Umbilical cord (tissue), 2 donors: Measurements from ENCODE around the gene NIP7. TPM values are rescaled to one million over a fixed set of nuclear protein-coding genes. Genes with fewer than 3 reads are reported as not detected.
A peak's percentile ranks its signal among the peaks of the same experiment; 100 is the strongest.

Source experiments
- DNase-seq: peaks from one replicate; pipeline ENCODE4 v3.0.0-alpha.2; 2015; ENCODE audit warnings: low spot score
- total RNA-seq: library from RNA; depleted of rRNA; stranded (reverse); fragments of >200 nt; gene quantifications from one replicate; pipeline ENCODE4 v1.2.3, GENCODE V29; 2014; ENCODE audit warnings: low replicate concordance; ENCODE audit not compliant: insufficient read depth

The NIP7 gene
- total RNA-seq, 1 donor from 2014 or later: 12.5 TPM

GRCh38 chr16:69318911-69319289 is 20.7 kb upstream of the NIP7 start:
- DNase-seq: no peak

GRCh38 chr16:69319381-69319780 is 20.2 kb upstream of the NIP7 start:
- no peak for DNase-seq

- no peak for DNase-seq
These were observed 19.5 kb upstream of the NIP7 start for GRCh38 chr16:69319826-69320739.

DNA sequence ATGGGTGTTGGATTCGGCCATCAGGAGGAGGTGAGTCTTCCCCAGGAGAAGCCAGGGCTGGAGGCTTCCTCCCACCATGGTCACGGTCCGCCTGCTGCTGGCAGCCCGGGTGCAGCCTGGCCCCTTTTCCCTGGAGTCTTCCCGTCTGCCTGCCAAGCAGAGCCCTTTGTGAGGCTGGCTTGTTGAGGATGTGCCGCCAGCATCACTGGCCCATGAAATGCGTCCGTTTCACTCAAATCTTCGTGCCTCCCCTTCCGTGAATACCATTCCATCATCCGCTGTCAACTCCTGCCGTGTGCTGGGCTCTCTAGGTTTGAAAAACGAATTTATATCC is 18.9 kb upstream of the NIP7 start:
- DNase-seq: no peak

DNA sequence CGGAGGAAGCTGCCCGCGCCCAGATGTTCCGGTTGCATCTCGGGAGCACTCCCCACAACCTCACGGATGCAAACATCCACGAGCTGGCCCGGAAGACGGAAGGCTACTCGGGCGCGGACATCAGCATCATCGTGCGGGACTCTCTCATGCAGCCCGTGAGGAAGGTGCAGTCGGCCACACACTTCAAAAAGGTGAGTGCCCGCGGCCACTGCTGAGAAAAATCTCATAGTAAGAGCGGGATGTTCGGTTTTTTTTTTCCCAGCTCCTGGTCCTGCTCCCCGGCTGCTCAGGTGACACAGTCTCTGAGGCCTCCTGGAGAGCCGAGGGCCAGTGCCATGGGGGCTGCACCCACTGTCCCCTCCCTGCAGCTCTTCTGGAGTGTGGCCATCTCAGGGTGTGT is 18.5 kb upstream of the NIP7 start:
- DNase-seq: no peak

DNA sequence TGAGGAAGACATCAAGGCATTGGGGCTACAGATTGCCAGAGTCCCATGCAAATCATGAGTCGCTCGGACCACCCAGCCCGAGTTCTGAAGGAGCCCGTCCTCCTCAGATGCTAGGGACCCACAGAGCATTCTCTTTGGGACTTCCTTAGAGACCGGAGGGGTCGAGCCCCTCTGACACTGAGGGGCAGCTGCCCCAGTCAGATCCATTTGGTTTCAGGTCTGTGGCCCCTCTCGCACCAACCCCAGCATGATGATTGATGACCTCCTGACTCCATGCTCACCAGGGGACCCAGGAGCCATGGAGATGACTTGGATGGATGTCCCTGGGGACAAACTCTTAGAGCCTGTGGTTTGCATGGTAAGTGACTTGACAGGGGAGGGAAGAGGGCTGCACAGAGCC is 17.2 kb upstream of the NIP7 start:
- no peak for DNase-seq

DNA sequence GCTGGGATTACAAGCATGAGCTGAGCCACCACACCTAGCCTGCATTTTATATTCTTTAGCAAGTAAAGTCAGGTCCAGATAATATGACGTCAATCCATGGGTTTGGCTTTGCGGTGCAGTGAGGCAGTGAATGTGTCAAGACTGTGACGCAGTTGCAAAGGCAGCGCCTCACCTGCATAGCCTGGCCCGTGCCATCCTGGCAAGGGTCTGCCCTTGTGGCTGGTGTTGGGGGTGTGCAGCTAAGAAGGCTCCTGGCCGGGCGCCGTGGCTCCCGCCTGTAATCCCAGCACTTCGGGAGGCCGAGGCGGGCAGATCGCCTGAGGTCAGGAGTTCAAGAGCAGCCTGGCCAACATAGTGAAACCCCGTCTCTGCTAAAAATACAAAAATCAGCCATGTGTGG is 16.2 kb upstream of the NIP7 start:
- no peak for DNase-seq

- peak; percentile 17 for DNase-seq
These were observed 15.5 kb upstream of the NIP7 start for GRCh38 chr16:69324013-69324531.

DNA sequence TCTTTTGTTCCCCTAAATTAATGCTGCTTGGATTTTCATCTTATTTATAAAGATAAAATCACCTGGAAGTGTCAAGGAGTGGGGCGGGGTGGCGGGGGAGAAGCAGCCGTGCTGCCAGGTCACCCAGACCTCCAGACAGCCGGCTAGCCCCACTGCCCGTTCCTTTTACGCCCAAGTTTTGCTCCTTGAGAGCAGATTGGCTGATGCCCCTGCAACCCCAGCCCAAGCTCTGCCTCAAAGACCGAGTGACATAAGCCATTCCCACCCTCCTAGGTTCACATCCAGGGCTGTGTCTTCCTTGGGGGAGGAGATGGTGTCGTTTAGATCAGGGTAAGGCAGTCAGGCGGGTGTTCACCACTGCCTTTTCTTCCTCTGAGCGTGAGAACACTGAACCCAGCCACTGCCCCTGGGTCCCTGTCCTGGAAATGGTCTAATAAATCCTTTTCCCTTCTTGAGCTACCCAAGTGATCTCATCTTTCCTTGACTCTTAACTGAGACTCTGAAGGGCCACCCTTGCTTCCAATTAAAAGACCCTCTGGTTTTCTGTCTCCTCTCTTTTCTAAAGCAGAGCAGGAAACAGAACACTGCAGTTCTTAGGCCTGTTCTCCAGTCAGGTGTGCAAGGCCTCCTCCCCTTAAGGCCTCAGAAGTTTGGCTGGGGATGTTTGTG is 14.9 kb upstream of the NIP7 start:
- no peak for DNase-seq

- DNase-seq: no peak
These were observed 13.8 kb upstream of the NIP7 start for GRCh38 chr16:69325784-69326171.

GRCh38 chr16:69326172-69326873 is 13.2 kb upstream of the NIP7 start:
- DNase-seq: no peak

DNA sequence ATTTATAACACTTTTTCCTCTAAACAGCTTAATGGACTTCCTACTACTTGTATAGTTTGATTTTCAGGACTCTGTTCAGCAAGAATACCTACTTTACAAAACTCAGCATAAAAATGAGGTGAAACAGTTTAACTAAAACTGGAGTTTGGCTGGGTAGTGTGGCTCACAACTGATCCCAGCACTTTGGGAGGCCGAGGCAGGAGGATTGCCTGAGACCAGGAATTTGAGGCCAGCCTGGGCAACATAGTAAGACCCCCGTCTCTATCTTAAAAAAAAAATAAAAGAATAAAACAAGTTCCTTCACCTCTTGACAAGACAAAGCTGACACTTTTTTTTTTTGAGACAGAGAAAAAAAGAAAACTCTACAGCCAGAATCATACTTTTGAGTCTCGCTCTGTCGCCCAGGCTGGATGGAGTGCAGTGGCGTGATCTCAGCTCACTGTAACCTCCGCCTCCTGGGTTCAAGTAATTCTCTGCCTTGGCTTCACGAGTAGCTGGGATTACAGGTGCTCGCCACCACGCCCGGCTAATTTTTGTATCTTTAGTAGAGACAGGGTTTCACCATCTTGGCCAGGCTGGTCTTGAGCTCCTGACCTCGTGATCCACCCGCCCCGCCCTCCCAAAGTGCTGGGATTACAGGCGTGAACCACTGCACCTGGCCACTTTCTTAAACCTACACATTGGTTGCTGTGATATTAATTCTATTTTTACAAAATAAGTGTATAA is 11.8 kb upstream of the NIP7 start:
- DNase-seq: no peak

DNA sequence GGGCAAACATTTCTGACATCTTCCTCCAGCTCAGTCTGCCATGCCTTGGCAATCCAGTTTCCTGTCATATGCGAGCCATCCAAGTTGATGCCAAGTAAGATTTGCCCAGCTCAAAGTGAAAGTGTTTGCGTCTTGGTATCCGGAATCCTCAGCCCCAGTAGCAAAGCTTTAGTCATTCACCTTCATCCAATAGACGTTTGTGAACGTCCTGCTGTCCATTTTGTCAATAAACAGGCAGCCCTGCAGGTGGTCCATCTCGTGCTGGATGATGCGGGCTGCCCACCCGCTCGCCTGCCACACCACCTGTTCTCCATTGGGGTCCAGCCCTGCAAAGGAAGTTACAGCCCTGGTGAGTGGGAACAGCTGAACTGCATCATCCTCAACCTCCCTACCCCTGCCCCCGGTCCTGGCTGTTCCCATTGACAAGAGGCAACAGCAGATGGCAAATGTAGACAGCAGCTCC is 10.7 kb upstream of the NIP7 start:
- DNase-seq: no peak

DNA sequence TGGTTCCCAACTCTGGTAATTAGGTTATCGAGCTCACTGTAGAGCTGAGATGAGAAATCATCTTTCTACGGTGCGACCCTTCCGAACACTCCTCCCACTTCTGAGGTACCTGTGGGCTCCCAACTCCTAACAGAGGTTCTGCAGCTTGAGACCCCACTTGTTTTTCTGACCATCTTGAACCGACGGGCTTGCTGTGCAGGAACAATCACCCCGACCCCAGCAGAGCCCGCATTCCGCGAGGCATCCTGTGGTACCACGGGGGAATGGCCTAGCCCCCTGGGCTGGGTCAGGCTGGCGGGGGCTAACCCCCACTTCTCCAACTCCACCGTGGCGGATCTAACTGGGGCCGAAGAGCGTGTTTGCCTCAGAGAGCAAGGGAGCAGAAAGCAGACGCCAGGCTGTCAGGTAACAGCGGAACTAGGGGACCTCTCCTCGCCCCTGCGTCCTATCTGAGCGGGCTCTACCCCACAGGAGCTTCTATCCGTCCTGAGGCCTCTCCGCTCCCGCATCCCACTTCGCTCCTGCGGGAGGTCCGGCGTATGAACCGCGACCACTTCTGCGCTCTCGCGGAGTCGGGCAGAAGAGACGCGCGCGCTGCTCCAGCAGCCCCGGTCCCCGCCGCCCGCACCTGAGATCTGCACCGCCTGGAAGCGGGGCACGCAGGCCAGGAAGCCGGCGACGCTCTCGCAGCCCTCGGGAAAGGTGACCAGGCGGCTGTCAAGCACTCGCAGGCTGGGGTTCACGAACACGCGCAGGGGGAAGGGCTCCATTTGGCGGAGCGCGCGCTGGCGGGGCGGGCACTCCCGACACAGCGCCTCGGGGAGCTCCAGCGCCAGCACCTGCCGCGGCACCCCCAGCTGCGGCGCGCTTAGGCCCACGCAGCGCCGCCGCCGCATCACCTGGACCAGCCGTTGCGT is 9.9 kb upstream of the NIP7 start:
- DNase-seq: peak; percentile 8

GRCh38 chr16:69330286-69331109 is 9.1 kb upstream of the NIP7 start, which contains the start of gene PDF:
PDF (minus strand) TSS chr16:69330588; CDS start chr16:69330570, 18 bp downstream.
- DNase-seq: peak; percentile 98

- no peak for DNase-seq
These were observed 4.9 kb upstream of the NIP7 start for GRCh38 chr16:69334696-69335095.

GRCh38 chr16:69338557-69339288 is 849 bp upstream of the NIP7 start:
- DNase-seq: no peak

- no peak for DNase-seq
These were observed 598 bp downstream of the NIP7 start for GRCh38 chr16:69340095-69340644.
